ENCODE data around the gene PCSK5. TPM values are rescaled to one million over a fixed set of nuclear protein-coding genes. Genes with fewer than 3 reads are reported as not detected.

Gene PCSK5
- total and polyA plus RNA-seq, 4 donors = 5.1 to 47.5 (median 22.0) TPM

GRCh38 chr9:75937521-75938258 lies 47.2 kb downstream of the PCSK5 start:
- Histone ChIP-seq H3K4me3 (ENCODE audit: low read length in 2 of 2) (no peak overlapping the region), H3K27me3 (ENCODE audit: control insufficient read depth in 1 of 2, insufficient read depth in 2 of 2, low read length in 1 of 2) (no peaks in the 10 kb centered on the region), H3K4me1 (ENCODE audit: control insufficient read depth in 1 of 2, insufficient read depth in 2 of 2, low read length in 2 of 2) (peaks cover 0 to 2% of the 10 kb centered on the region in 2 donors), H3K27ac (ENCODE audit: low read depth in 1 of 2, low read length in 2 of 2) (no peak overlapping the region), H3K36me3 (ENCODE audit: control insufficient read depth in 1 of 2, insufficient read depth in 2 of 2, low read length in 1 of 2) (peaks cover 2 to 10% of the 10 kb centered on the region in 2 donors), H3K9me3 (ENCODE audit: control insufficient read depth, low read length) (no peaks in the 10 kb centered on the region)
- ATAC-seq (ENCODE audit: low FRiP score) (no peak), DNase-seq (no peak)
- intact Hi-C loops (cut with DNase I) = no loop called here
- 50 to 51% methylated on average over 7 of the region's 7 CpGs for WGBS, 2 donors

DNA sequence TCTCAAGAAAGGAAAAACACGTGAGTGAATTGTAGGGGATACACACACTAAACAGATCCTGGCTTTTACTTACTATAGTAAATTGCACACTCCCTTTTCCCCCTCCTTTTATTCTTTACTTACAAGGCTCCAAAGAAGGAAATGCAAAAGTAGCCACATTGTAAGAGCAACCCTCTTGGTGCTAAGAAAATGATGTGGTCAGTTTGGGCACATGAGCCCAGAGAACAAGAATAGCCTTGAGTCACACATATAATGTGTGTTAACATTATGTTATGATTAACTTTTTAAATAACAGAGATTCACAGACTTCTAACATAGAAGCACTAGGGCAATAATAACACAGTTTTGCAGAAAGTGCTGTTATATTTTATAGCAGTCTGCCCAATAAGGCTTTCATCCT lies 48.5 kb downstream of the PCSK5 start:
- Histone ChIP-seq H3K9me3 (ENCODE audit: control insufficient read depth, low read length) (no peaks in the 10 kb centered on the region), H3K27ac (ENCODE audit: low read depth in 1 of 2, low read length in 2 of 2) (peak overlapping the region in 1 of 2 donors; percentile 43), H3K4me1 (ENCODE audit: control insufficient read depth in 1 of 2, insufficient read depth in 2 of 2, low read length in 2 of 2) (peaks cover 0 to 2% of the 10 kb centered on the region in 2 donors), H3K27me3 (ENCODE audit: control insufficient read depth in 1 of 2, insufficient read depth in 2 of 2, low read length in 1 of 2) (no peaks in the 10 kb centered on the region), H3K36me3 (ENCODE audit: control insufficient read depth in 1 of 2, insufficient read depth in 2 of 2, low read length in 1 of 2) (peaks cover 1 to 7% of the 10 kb centered on the region in 2 donors), H3K4me3 (ENCODE audit: low read length in 2 of 2) (no peak overlapping the region)
- intact Hi-C loops (cut with DNase I) = no loop called here
- DNase-seq (no peak), ATAC-seq (ENCODE audit: low FRiP score) (no peak)
- WGBS, 2 donors = 10 to 25% methylated on average over 1 of the region's 1 CpG

DNA sequence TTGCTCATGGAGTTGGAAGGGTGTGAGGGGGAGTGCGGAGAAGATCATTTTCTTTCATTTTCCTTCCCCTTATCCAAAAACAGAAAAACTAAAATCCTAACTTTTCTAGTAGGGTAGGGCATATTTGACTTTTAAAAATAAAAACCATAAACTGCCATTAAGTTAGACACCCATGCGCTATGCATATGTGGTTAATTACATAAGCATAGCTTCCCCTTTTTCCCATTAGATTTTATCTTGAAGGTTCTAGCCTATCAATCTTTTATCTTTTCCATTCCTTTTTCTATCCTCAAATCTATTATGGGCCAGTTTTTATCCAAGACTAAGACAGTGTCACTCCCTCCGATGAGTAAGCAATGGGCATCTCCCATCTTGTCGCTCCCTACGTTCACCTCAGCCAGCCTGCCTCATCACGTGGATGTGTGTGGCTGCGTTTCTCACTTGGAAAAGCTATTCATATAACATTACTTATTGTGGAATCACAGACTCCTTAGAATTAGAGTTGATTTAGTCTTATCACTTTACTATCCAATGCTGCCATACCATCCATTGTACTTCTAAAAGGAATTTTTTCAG lies 49.2 kb downstream of the PCSK5 start:
- Histone ChIP-seq H3K4me3 (ENCODE audit: low read length in 2 of 2) (no peak overlapping the region), H3K27me3 (ENCODE audit: control insufficient read depth in 1 of 2, insufficient read depth in 2 of 2, low read length in 1 of 2) (no peaks in the 10 kb centered on the region), H3K36me3 (ENCODE audit: control insufficient read depth in 1 of 2, insufficient read depth in 2 of 2, low read length in 1 of 2) (peaks cover 0 to 7% of the 10 kb centered on the region in 2 donors), H3K4me1 (ENCODE audit: control insufficient read depth in 1 of 2, insufficient read depth in 2 of 2, low read length in 2 of 2) (peaks cover 0 to 2% of the 10 kb centered on the region in 2 donors), H3K9me3 (ENCODE audit: control insufficient read depth, low read length) (no peaks in the 10 kb centered on the region), H3K27ac (ENCODE audit: low read depth in 1 of 2, low read length in 2 of 2) (peak overlapping the region in 1 of 2 donors; percentile 43)
- intact Hi-C loops (cut with DNase I) = no loop called here
- DNase-seq = no peak
- WGBS, 2 donors = 98% methylated on average over 7 of the region's 7 CpGs
- no peak for ATAC-seq (ENCODE audit: low FRiP score)

DNA sequence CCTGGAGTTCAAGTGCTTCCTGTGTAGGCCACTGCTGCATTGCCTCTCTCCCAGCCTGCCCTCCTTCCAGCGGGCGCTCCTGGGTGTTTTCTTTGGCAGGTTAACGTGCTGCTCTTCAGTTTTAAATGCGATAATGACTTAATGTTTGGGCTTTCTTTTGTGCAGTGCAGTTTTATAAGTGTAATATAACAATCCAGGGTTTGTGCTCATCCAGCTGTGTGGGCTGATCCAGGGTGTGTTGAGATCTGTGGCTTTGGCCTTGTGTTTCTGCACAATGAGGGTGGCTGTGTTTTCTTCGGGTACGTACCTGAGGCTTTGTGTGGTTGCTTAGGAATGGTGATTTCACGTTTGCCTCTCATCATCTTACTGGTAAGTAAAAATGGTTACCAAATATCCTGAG lies 50.6 kb downstream of the PCSK5 start:
- ATAC-seq (ENCODE audit: low FRiP score) = no peak
- intact Hi-C loops (cut with DNase I) = no loop called here

DNA sequence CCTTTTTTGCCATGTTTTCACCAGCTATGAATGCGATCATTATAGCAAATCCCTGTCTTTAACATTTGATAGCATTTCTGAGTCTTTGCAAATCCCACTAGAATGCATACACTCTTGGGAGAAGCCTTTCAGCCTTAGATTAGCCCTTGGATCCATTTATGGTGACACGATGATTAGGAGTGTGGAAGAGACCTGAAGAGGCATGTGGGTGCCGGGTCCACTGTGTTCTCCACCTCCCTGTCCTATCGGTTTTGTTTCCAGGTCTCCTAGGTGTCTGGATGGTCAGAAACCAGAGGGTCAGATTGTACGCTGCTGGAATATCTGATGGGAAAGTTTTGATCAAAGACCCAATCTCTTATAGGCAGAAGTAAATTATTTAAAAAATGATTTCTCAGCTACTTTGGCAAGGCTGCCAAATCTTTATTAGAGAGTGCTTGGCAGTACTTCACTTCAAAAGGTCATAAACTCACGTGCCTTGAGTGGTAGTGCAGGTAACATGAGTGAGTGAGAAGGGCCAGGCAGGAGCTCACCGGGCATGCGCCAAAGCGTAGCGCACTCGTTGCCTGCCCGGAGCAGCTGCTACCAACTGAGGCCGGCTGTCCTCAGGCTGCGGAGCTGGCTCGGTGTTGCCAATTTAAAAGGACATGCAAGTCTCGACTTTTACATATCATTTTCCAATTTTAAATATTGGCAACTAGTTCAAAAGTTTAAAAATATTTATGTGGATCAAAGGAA lies 51.3 kb downstream of the PCSK5 start:
- WGBS, 2 donors = 80 to 87% methylated on average over 16 of the region's 16 CpGs
- intact Hi-C loops (cut with DNase I) = no loop called here
- no peaks in the 10 kb centered on the region for H3K36me3 ChIP-seq (ENCODE audit: control insufficient read depth in 1 of 2, insufficient read depth in 2 of 2, low read length in 1 of 2)

More for the DNA sequence above, 50.6 kb downstream of the PCSK5 start:
- Histone ChIP-seq H3K27me3 (ENCODE audit: control insufficient read depth in 1 of 2, insufficient read depth in 2 of 2, low read length in 1 of 2) (no peaks in the 10 kb centered on the region), H3K27ac (ENCODE audit: low read depth in 1 of 2, low read length in 2 of 2) (no peak overlapping the region), H3K9me3 (ENCODE audit: control insufficient read depth, low read length) (no peaks in the 10 kb centered on the region), H3K4me1 (ENCODE audit: control insufficient read depth in 1 of 2, insufficient read depth in 2 of 2, low read length in 2 of 2) (peaks cover 0 to 2% of the 10 kb centered on the region in 2 donors), H3K4me3 (ENCODE audit: low read length in 2 of 2) (no peak overlapping the region), H3K36me3 (ENCODE audit: control insufficient read depth in 1 of 2, insufficient read depth in 2 of 2, low read length in 1 of 2) (peaks cover 0 to 6% of the 10 kb centered on the region in 2 donors)
- DNase-seq = no peak
- 15 to 41% methylated on average over 7 of the region's 7 CpGs for WGBS, 2 donors

DNA sequence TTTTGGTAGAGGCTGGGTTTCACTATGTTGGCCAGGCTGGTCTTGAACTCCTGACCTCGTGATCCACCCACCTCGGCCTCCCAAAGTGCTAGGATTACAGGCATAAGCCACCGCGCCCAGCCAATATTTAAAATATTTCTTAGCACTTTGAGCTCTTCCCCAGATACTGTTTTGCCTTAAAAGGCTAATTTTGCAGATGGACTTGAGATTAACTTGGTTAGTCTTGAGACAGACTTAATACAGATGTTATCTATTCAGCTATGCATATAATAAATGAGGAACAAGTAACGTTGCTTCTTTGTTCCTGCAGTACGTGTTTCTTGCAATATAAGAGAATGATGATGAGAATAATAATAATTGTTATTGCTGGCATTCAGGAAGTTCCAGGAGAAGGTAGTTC lies 56.3 kb downstream of the PCSK5 start:
- intact Hi-C loops (cut with DNase I) = no loop called here
- no peaks in the 10 kb centered on the region for H3K27me3 ChIP-seq (ENCODE audit: control insufficient read depth in 1 of 2, insufficient read depth in 2 of 2, low read length in 1 of 2)

More for the DNA sequence above, 51.3 kb downstream of the PCSK5 start:
- H3K9me3 ChIP-seq (ENCODE audit: control insufficient read depth, low read length) = no peaks in the 10 kb centered on the region
- no peak for DNase-seq
- no peak overlapping the region for H3K27ac ChIP-seq (ENCODE audit: low read depth in 1 of 2, low read length in 2 of 2)
- H3K4me3 ChIP-seq (ENCODE audit: low read length in 2 of 2) = no peak overlapping the region
- H3K27me3 ChIP-seq (ENCODE audit: control insufficient read depth in 1 of 2, insufficient read depth in 2 of 2, low read length in 1 of 2) = no peaks in the 10 kb centered on the region
- ATAC-seq (ENCODE audit: low FRiP score) = no peak
- peaks cover 0 to 2% of the 10 kb centered on the region in 2 donors for H3K4me1 ChIP-seq (ENCODE audit: control insufficient read depth in 1 of 2, insufficient read depth in 2 of 2, low read length in 2 of 2)

GRCh38 chr9:75947233-75947632 lies 56.8 kb downstream of the PCSK5 start:
- no peak overlapping the region for H3K27ac ChIP-seq (ENCODE audit: low read depth in 1 of 2, low read length in 2 of 2)
- no peaks in the 10 kb centered on the region for H3K27me3 ChIP-seq (ENCODE audit: control insufficient read depth in 1 of 2, insufficient read depth in 2 of 2, low read length in 1 of 2)
- 62 to 68% methylated on average over 2 of the region's 2 CpGs for WGBS, 2 donors
- peaks cover 1 to 2% of the 10 kb centered on the region in 2 donors for H3K4me1 ChIP-seq (ENCODE audit: control insufficient read depth in 1 of 2, insufficient read depth in 2 of 2, low read length in 2 of 2)
- ATAC-seq (ENCODE audit: low FRiP score) (no peak), DNase-seq (no peak)
- H3K36me3 ChIP-seq (ENCODE audit: control insufficient read depth in 1 of 2, insufficient read depth in 2 of 2, low read length in 1 of 2) = no peaks in the 10 kb centered on the region
- H3K4me3 ChIP-seq (ENCODE audit: low read length in 2 of 2) = no peak overlapping the region
- intact Hi-C loops (cut with DNase I) = no loop called here
- no peaks in the 10 kb centered on the region for H3K9me3 ChIP-seq (ENCODE audit: control insufficient read depth, low read length)

More for the DNA sequence above, 56.3 kb downstream of the PCSK5 start:
- no peak for ATAC-seq (ENCODE audit: low FRiP score)
- 84 to 85% methylated on average over 6 of the region's 6 CpGs for WGBS, 2 donors
- peaks cover 1 to 2% of the 10 kb centered on the region in 2 donors for H3K4me1 ChIP-seq (ENCODE audit: control insufficient read depth in 1 of 2, insufficient read depth in 2 of 2, low read length in 2 of 2)
- H3K27ac ChIP-seq (ENCODE audit: low read depth in 1 of 2, low read length in 2 of 2) = no peak overlapping the region
- no peak overlapping the region for H3K4me3 ChIP-seq (ENCODE audit: low read length in 2 of 2)
- no peak for DNase-seq
- H3K9me3 ChIP-seq (ENCODE audit: control insufficient read depth, low read length) = no peaks in the 10 kb centered on the region
- no peaks in the 10 kb centered on the region for H3K36me3 ChIP-seq (ENCODE audit: control insufficient read depth in 1 of 2, insufficient read depth in 2 of 2, low read length in 1 of 2)

- Histone ChIP-seq H3K9me3 (ENCODE audit: control insufficient read depth, low read length) (no peaks in the 10 kb centered on the region), H3K27ac (ENCODE audit: low read depth in 1 of 2, low read length in 2 of 2) (no peak overlapping the region), H3K4me1 (ENCODE audit: control insufficient read depth in 1 of 2, insufficient read depth in 2 of 2, low read length in 2 of 2) (peaks cover 1 to 6% of the 10 kb centered on the region in 2 donors), H3K27me3 (ENCODE audit: control insufficient read depth in 1 of 2, insufficient read depth in 2 of 2, low read length in 1 of 2) (no peaks in the 10 kb centered on the region), H3K36me3 (ENCODE audit: control insufficient read depth in 1 of 2, insufficient read depth in 2 of 2, low read length in 1 of 2) (no peaks in the 10 kb centered on the region), H3K4me3 (ENCODE audit: low read length in 2 of 2) (no peak overlapping the region)
- WGBS, 2 donors = 81 to 89% methylated on average over 3 of the region's 3 CpGs
- no peak for DNase-seq
- intact Hi-C loops (cut with DNase I) = no loop called here
- ATAC-seq (ENCODE audit: low FRiP score) = no peak
Measured at GRCh38 chr9:75950998-75951397, 60.5 kb downstream of the PCSK5 start.
